22Rv1 (cell line): ENCODE results near the gene TMTC2.

Experiments
- CTCF ChIP-seq: fragments of 450-650 bp; IDR thresholded peaks from 2 replicates; pipeline ENCODE4 v1.5.1; 2017; ENCODE audit warnings: mild to moderate bottlenecking
- ZFX ChIP-seq: fragments of 450-650 bp; IDR thresholded peaks from 2 replicates; pipeline ENCODE4 v1.6.1; 2017; ENCODE audit warnings: antibody characterized with exemption, borderline replicate concordance

GRCh38 chr12:82682326-82682725 lies 4.4 kb upstream of the TMTC2 start:
- TF ChIP-seq CTCF (no peak), ZFX (no peak)
